Effector CD4-positive, alpha-beta T cell (primary cell): ENCODE data around the gene RFX4. TPM values are rescaled to one million over a fixed set of nuclear protein-coding genes. Genes with fewer than 3 reads are reported as not detected.

Experiments
- DNase-seq: peaks from one replicate; pipeline ENCODE4 v3.0.0-alpha.2; 2020
- total RNA-seq: gene quantifications from one replicate; lab custom pipeline; 2026; lab: John Stamatoyannopoulos, UW

The RFX4 gene
- total RNA-seq, result not detected

DNA sequence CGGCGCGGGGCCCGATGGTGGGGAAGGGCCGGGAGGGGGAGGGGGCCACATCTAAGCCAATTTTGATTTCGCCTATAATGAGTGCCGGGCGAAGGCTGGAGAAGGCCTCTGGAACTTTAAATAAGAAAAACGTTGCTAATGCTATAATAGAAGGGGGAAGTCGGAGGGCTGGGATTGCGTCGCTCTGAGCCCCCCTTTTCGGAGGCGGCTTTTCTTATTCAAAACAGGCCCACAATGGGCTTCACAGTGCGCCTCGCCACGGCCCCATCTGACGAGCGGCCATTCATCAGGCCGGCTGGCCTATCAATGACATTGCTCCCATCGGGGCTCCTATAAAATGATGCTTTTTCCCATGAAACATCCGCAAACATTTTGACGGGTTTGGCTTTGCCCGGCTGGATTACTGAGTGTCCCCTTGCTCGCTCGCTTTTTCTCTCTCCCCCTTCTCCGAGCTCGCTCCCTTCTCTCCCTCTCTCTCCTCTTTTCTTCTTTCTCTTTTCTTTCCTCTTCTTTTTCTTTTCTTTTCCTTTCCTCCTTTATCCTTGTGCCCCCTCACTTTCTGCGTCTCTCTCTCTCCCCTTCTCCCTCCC is at the start of gene RFX4:
TSS of gene RFX4 (plus strand) at position 364 of the 590 bp plus-strand sequence. CDS start 317 bp downstream, outside the sequence.
- no peak for DNase-seq

DNA sequence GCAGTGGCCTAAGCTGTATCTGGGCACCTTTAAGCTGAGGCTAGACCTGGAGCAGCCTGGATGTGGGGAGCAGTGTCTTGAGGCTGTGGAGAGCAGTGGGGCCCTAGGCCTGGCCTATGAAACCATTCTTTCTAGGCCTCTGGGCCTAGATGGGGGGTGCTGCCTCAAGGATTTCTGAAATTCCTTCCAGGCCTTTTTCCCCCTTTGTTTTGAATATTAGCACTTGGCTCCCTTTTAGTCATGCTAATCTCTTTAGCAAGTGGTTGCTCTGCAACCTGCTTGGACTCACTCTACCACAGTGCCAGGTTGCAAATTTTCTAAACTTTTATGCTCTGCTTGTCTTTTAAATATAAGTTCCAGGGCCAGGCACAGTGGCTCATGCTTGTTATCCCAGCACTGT is 41.6 kb upstream of the RFX4 start:
- no peak for DNase-seq

DNA sequence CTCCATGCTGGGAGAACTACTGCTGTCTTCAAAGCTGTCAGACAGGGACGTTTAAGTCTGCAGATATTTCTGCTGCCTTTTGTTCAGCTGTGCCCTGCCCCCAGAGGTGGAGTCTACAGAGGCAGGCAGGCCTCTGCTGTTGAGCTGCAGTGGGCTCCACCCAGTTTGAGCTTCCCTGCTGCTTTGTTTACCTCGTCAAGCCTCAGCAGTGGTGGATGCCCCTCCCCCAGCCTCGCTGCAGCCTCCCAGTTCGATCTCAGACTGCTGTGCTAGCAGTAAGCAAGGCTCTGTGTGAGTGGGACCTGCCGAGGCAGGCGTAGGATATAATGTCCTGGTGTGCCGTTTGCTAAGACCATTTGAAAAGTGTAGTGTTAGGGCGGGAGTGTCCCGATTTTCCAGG is 31.4 kb upstream of the RFX4 start:
- DNase-seq, result no peak

DNA sequence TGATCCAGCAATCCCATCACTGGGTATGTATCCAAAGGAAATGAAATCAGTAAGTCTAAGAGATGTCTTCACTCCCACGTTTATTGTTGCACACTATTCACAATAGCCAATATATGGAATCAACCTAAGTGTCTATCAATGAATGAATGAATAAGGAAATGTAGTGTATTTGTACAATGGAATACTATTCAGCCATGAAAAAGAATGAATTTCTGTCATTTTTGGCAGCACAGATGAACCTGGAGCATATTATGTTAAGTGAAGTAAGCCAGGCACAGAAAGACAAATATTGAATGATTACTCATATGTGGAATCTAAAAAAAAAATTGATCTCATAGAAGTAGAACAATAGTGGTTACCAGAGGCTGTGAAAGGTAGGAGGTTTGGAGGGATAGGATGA is 30.6 kb upstream of the RFX4 start:
- no peak for DNase-seq

DNA sequence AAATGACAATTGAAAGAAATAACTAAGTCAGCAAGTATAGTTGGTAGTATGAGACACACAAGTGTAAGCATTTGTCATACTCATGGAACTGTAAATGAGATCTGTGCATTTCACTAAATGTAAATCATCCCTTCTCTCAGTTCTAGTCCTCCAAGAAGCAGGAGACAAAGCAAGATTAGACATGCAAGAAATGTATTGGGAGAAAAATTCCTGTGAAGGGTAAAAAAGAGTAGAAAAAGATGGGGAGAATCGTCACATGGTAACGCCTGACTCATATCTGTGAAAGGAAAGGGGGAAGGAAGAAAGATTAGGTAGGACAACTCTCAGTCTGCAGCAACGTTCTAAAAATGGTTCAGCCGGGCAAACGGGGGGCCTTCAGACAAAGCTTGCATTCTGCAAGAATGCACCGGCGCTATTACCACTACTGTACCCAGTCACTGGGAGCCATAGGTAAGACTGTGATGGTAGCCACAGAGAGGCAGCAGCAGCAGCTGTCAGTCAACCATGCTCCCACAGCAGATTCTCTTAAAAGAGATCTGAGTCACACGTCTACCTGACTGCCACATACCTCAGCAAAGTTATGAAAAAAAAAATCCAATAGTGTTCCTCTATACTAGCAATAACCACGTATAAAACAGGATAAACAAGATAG is 18.0 kb upstream of the RFX4 start:
- DNase-seq, result no peak

DNA sequence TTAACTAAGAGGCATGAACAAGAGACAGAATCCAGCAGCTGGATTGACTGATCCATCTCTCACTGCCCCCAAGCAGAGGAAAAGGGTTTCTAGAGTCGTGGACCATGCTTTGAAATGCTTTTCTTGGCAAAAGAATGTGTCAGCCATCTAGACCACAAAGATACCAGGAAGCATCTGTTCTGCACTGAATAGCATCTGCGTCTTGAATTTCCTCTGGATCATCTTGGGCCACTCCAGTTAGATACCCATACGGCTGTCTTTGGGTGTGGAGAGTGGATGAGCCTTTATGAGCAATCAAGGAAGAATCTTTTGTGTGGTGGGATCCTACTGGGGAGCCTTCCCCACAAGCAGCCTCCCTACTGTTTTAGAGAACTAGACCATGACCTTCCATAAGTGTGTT is 16.0 kb upstream of the RFX4 start:
- DNase-seq, result no peak

DNA sequence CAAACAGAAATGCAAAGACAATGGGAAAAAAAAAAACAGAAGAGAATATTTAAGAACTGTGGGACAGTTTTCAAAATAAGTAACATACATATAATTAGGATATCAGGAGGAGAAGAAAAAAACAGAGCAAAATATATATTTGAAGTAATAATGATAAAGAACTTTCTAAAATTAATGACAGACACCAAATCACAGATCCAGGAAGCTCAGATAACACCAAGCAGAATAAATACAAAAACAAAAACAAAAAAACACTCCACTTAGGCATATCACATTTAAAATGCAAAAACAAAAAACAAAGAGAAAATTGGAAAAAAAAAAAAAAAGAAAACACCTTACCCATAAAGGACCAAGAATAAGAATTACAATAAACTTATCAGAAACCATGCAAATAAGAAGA is 9.6 kb upstream of the RFX4 start:
- no peak for DNase-seq

DNA sequence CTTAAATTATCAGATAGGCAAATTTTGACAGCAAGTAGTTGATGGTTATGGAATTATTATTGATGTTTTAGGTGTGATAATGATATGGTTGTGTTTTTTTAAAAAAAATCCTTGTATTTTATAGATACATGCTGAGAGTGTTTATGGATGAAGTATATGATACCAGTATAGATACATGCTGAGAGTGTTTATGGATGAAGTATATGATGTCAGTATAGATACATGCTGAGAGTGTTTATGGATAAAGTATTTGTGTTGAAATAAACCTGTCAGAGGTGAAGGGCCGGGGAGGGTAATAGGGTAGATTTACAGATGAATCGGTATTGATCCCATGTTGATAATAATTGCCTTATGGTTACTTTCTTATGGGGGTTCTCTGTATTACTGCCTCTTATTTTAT is 6.0 kb upstream of the RFX4 start:
- DNase-seq, result no peak

DNA sequence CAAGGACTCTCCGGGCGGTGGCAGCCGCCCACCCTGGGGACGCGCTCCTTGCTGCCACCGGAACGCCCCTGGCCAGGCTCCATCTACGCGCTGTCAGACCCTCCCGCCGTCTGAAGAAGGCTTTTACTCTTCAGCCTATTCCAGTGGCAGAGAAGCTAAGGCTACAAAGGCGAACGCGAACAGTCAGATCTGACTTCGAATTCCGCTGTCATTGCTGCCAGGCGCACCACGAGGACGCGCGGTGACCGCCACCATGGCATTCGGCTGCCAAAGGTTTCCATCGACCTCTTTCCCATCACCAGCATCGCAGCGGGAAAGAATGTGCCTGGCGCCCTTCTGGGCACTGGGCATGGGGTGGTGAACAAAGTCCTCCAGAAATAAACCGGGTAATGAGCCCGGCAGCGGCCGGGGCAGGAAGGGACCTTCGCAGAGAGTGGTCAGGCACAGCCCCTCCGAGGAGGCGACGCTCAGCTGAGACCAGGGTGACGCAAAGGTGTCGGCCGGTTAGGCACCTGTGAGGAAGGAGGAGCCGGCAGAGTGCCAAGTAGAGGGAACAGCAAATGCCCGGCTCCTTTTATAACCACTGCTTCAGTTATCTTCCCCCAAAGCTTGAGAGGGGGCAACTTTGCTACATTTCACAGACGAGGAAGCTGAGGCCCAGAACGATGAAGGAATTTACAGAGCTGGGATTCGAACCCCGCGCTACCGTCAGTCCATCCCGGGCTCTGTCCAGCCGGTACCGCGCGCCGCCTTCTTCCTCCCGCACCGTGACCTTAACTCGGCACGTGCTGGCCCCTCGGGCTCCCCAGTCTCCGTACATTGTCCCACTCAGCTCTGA is 1.9 kb upstream of the RFX4 start:
- no peak for DNase-seq

DNA sequence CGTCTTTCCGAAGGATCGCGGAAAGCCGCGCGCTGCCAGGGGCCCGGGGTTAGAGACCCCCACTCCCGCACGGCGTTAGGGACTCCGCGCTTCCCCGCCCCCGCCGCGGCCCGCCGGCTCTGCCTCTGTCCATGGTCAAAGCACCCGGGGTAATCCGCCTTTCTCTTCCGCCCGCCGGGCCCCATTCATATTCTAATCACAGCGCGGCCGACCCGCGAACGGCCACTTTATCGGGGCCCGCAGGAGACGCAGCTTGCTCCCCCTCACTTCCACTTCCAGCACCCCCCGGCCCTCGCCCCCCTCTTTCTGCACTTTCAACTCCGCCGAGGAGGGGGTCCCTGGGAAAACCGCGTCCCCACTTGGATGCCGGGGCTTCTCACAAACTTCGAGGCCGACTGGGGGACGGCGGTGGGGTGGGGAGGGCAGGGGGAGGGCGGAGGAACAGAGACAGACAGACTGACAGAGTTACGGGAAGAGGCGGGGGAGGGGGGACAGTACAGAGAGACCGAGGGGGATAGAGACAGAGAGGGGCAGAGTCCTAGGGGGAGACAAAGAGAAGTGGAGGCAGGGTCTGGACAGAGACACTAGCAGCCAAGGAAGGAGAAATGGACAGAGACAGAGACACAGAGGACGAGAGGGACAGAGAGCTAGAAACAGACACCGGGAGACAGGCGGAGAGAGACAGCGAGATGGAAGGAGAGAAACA is 1.1 kb upstream of the RFX4 start:
- DNase-seq, result no peak

DNA sequence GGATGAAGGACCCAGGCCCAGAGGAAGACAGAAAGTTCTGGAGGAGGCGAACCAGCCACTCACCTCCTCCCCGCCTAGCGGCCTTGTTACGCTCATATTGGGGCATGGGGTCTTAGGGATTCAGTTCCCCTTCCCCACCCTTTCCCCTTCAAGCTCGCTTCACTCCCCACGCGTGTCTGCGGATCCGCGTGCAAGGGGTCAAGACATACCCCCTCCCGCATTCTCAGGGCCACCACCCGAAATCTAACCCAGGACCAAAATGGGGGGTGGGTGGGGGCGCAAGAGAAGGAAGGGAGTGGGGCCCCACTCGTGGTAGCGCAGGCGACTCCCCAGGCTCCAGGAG is 584 bp upstream of the RFX4 start:
- DNase-seq, result no peak

DNA sequence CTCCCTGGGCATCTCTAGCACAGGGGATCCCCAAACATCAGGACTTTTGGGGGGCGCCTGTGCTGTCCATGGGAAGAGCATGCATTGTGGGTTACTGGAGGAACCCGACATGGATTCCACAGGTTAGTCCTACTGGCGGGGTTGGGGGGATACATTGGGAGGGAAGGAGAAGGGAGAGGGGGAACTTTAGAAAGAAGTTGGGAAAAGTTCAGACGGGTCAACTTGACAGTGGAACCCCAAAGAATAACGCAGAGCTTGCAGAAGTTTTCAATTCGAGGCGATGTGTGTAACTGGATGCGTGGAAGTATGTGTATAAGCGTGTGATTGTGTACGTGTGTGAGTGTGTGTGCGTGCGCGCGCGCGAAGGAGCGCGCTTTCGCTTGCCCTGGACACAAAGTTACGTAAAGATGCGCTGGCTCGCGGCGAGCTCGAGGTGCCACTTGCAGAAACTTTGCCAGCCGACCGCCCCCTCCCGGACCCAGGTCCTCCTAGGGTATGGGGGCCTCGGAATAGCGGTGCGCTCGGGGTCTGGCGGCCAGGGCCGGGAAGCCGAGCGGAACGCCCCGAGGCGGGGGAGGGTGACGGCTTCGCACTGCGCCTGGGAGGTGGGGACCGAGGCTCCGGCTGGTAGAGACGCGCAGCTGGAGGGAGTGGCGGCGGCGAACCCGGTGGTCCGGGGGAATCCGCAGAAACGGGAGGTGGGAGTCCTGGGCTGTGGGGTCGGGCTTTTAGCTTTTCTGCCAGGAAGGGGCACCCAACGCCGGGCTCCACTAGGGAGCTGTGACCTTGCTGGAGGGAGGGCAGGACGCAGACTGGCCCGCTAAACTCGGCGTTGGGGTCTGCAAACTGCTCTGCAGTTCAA is 669 bp downstream of the RFX4 start:
- DNase-seq, result no peak

DNA sequence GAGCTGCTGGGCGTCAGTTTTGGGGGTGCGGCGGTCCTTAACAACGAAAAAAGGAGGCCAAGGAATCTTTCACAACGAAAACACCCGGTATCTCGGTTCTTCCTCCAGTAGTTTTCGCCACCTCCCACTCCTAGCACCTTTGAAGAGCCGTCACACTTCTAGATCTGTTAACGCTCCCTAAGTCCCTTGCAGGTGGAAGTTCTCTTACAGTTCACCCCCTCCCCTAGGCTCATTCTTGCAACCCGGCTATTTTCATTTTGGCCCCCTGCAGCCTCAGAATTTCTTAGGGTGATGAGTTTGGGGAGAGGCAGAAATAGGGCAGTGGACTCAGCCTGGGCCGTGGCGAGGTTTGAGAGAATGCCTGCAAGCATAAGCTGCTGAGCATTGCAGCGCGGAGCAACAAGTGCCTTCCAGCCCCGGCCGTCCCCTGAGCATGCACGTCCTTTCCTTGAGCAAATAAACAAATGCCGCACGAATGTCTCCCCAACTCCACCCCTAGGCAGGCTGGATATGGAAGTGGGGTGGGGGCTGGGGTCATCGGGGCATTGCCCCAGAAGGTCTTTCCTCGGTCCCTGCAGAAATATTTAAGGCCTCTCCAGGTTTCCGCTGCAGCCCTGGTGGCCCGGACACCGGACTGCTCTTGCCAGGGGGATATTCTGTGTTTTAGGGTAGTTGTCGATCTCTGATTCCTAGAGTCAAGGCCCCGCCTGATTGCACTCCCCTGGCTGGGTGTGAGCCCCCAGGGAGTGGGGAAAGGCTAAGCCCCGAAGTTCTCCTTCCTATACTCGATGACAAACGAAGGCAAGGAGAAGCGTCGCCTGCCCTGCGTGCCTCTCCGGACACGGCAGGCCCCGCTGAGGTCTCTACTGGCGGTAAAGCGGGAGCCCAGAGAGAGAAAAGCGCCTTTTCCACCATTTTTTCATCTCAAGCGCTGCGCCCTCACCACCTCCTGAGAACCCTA is 1.6 kb downstream of the RFX4 start:
- no peak for DNase-seq

DNA sequence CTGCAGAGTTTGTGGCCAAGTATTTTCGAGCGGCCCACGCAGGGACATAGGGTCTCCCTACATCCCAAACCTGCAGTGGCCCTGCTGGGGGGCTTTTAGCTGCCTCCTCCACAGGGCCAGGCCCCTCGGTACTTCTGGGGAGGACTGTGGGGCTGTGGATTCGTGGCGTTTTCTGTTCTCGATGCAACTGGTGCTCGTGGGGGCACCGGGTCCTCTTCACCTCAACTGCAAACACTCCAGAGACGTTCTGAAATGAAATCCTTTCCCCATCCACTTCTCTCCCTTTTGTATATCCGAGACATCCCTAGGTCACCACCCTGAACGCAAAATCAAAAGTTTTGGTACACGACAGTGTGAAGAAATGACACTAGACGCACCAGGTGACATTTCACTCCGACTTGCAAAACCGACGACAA is 2.3 kb downstream of the RFX4 start:
- no peak for DNase-seq

DNA sequence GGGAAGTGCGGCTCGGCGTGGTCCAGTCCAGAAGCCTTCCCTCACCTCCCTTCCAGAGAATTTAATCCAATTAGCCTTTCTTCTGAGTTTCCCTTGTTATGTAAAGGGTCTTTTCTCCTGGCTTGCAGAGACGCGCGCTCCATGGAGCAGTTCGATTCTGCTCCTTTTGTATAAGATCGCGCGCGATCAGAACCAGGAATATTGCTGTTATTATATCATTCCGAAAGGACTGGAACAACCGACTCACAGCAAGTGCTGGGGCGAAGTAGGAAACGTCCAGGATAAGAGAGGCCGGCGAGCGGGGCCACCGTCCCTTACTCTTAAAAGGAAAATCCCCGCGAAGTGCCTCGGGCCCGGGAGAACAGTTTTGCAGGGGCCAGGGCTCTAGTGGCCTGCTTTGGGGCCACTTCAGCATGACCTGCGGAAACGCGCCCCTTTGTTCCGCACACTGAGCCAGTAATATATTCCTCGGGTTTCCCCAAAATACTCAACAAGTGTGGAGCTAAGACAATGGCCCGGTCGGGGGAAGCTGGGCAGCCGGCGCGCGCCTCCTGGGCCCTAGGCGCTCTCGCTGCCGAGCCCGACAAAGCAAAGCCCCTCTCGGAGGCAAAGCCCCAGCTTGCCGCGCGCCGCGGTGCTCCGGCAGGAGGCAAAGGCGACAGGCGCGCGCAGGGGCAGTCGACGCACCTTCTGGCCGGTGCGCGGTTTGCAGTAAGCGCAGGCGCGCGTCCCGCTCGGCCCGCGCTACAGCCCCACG is 2.9 kb downstream of the RFX4 start:
- DNase-seq, result no peak

DNA sequence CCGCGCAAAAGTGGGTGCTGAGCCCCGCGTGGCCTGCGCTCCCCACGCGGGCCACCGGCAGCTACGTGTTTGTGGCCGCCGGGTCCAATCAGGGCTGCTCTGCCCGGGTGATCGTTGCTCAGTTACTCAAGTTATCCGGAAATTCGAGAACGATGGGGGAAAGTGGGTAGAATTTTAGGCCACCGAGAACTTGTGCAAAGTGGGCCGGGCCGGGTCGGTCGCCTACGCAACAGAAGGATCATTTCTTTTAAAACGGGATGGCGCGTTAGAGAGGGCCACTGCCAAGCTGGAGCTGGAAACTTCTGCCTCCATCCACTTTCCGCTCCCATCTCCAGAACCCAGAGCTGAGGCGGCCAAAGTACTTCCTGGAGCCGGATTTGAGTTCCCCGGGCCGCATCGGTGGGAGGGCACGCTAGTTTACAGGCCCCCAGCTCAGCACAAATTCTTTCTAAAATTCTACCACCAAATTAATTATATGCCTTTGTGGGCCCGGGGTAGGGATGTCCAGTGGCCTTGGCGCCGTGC is 3.5 kb downstream of the RFX4 start:
- DNase-seq, result no peak

DNA sequence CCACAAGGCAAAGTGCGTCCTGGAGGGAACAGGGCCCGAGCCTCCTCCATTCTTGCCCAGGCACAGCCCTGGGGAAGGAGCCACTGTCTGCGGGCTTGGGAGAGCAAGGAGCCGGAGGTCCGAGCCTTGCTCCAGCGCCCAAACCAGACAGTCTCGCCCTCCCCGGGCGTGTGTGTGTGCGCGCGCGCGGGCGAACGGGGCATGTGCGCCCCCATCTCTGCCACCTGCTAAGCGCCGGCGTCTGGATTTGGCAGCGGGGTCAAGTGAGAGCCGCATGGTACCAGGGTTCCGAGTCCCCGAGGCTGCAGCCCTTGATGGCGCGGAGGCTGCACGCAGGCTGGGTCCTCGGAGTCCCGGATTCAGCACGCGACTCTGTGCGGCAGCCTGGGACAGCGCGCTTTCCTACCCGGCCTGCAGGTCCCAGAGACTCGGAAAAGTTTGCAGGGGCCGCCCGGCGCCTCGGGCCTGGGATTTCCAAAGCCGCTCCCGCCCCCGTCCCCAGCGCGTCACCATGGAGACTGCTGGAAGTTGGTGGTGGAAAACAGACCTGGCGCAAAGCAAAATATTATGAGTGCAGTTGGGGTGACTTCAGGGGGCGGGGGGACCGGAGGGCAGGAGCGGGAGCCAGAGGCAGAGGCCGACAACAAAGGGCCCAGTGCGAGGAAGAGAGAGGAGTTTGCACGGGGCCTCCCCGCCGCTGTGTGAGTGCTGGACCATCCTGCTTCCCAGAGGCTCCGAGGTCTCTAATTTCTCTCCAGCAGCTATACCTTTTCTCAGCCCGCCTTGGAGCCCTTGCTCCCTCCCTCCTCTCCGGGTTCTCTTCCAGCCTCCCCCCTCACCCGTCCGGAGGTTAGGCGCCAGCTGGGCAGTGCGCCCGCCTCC is 4.2 kb downstream of the RFX4 start:
- DNase-seq, result no peak

DNA sequence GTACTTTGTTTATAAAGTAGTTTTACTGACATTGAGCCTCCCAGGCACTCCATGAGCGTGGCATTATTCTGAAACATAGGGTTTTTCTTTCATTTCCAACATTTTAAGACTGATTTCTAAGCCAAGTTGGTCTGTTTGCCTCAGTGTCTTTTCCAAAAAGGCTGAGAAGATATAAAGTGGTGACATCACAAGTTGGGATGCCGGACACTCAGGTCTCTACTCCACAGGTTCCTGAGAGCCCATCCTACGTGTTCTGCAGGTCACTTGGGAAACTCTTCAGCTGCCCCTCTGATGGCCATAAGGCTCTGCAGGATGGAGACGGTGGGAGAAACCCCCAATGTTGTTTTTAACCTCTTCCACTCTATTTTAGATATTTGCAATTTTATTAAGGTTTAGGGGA is 6.0 kb downstream of the RFX4 start:
- no peak for DNase-seq

DNA sequence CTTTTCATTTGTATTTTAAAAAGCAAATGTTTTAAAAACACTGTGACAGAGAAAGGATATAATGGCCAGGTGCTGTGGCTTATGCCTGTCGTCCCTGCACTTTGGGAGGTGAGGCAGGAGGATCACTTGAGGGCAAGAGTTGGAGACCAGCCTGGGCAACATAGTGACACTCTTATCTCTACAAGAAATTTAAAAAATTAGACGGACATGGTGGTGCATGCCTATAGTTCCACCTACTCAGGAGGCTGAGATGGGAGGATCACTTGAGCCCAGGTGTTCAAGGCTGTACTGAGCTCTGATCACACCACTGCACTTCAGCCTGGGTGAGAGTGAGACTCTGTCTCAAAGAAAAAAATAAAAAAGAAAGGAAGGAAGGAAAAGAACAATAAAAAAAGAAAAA is 7.8 kb downstream of the RFX4 start:
- DNase-seq, result no peak
